Heart right ventricle (tissue), 16 donors: ENCODE results near the gene BTBD7. TPM values are rescaled to one million over a fixed set of nuclear protein-coding genes. Genes with fewer than 3 reads are reported as not detected.

Experiments
- ATAC-seq, 8 donors: fragments of 200-7000 bp; cut with Tn5 transposase; one replicate each; pipeline ENCODE4 v1.9.1; 2020; ENCODE audit warnings: mild to moderate bottlenecking in 8 of 8, moderate library complexity in 8 of 8, moderate number of reproducible peaks in 1 of 8
- DNase-seq, 2 donors: peaks; one replicate each; pipeline ENCODE4 v3.0.0-alpha.2; 2020
- H3K27ac ChIP-seq, 10 donors: fragments of 200-600 bp; sonication (generic) in 2 of 10; one replicate each; pipeline versions ENCODE4 v1.5.0 to v1.8.0; 2020 to 2022; ENCODE audit warnings: mild to moderate bottlenecking in 3 of 10
- H3K27me3 ChIP-seq, 7 donors: fragments of 200-600 bp; one replicate each; pipeline ENCODE4 v1.8.0; 2021 to 2022; ENCODE audit warnings: mild to moderate bottlenecking in 2 of 7
- H3K36me3 ChIP-seq, 9 donors: fragments of 200-600 bp; sonication (generic) in 1 of 9; one replicate each; pipeline versions ENCODE4 v1.5.0 to v1.8.0; 2020 to 2022; ENCODE audit warnings: mild to moderate bottlenecking in 2 of 9
- H3K4me1 ChIP-seq, 9 donors: fragments of 200-600 bp; sonication (generic) in 1 of 9; one replicate each; pipeline versions ENCODE4 v1.5.0 to v1.8.0; 2020 to 2022; ENCODE audit warnings: mild to moderate bottlenecking in 4 of 9
- H3K4me3 ChIP-seq, 10 donors: fragments of 200-600 bp; sonication (generic) in 2 of 10; one replicate each; pipeline versions ENCODE4 v1.5.0 to v1.8.0; 2020 to 2022; ENCODE audit warnings: mild to moderate bottlenecking in 7 of 10, moderate library complexity in 2 of 10
- H3K9me3 ChIP-seq, 11 donors: fragments of 200-600 bp in 10 of 11; sonication (generic) in 2 of 11; one replicate each; pipeline versions ENCODE4 v1.5.0 to v1.8.0; 2013 to 2022; ENCODE audit warnings: mild to moderate bottlenecking in 2 of 11, control low read depth in 1 of 11, moderate library complexity in 1 of 11
- CTCF ChIP-seq, 9 donors: fragments of 200-600 bp; sonication (generic) in 2 of 9; IDR thresholded peaks; one replicate each; pipeline versions ENCODE4 v1.5.0 to v1.8.0; 2021 to 2022; ENCODE audit warnings: antibody characterized with exemption in 9 of 9, mild to moderate bottlenecking in 5 of 9, moderate library complexity in 1 of 9
- WGBS, 2 donors: extraction: QIAGEN DNeasy Blood & Tissue Kit; methylation state at CpG; one replicate each; pipeline ENCODE4 v1.1.7; 2013; ENCODE audit warnings: inconsistent platforms in 1 of 2; 5-methylcytosine and 5-hydroxymethylcytosine counted together
- intact Hi-C, 10 donors: fragments of 100-400 bp; cut with DNase I; formaldehyde crosslinking; loops; one replicate each; pipeline versions ENCODE4 v1.11.1 to v1.14.2; 2022
- polyA plus RNA-seq, 2 donors: library from polyadenylated mRNA; stranded (reverse); fragments of 200-250 nt; gene quantifications; one replicate each; pipeline ENCODE4 v1.2.3, GENCODE V29; 2013
- total RNA-seq, 10 donors: library from RNA; stranded (reverse); fragmentation: NEBNext Ultra II Directional in 3 of 10; extraction: Animal tissue kit (Norgen Biotek cat#: 25700) in 3 of 10; gene quantifications; one replicate each; pipeline versions ENCODE4 v1.2.1 to v1.2.4, GENCODE V29; 2021 to 2023
- donor health status: Arrhythmogenic right ventricular cardiomyopathy.
- donor health status: ischemic (EF 13 %, LVEDD 7.1; RV severe dilation, severe dysfunction).
- donor health status: healthy with polysubstance abuse.
- donor health status: DM: no; HTN: yes; CAD: no.
- donor health status: DM: no; HTN: no; CAD: no.
- donor health status: ischemic (EF 25% LVEDD 6.9; RV normal size, moderate dysfunction).
- donor health status: ischemic (EF 25% LVEDD 5.7; RV mildly dilated, moderate dysfunction).
- donor health status: healthy.
- donor health status: DM: yes; HTN: yes; CAD: no.
- donor health status: Ischemic cardiomyopathy.
- donor health status: ischemic (EF 35%, LVEDD 5.7; RV mildly dilated, moderate dysfunction).
- donor health status: nonischemic (EF 11% LVEDD 7.7; RV severe dilation, severe dysfunction).
- donor health status: DM: yes; HTN: yes; CAD: no.
- donor health status: PGD.
- donor health status: ischemic (EF 29% LVEDD 5.4; RV normal size, mild dysfunction).
- donor health status: nonischemic (EF 23%, LVEDD 6.1; RV moderate dilation, normal function).

The BTBD7 gene
- total and polyA plus RNA-seq, 12 donors = 3.6 to 33.6 (median 22.1) TPM

DNA sequence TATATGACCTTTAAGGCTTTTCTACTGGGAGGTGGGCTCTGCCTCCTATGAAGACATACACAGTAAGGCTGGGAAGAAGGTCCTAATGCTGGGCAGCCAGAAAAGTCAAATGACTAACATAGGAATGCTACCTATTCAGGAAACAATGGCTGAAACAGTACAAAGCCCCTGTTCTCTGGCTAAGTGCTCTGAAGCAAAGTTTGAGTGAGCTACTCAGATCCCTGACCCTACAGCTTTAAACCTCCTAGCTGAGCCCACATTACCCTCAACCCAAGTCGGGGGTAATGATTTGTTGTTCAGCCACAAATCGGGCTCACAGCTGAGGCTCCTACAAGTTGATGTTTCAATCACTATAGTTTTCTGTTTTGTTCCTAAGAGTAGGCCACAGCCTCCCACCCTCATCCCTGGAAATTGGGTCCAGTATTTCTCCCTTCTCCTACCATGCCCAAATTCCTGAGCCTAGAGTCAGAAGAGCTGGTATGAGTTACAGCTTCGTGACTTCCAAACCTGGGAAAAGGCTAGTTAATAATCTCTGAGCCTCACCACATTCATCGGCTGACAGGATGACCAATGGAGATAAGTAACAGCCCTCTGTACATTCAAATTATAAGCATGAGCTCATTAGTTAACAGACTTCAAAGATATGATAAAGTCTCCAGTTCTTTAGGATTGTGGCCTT is 46.5 kb downstream of the BTBD7 start:
- Histone ChIP-seq H3K4me3 (no peak overlapping the region), H3K4me1 (peaks cover 0 to 21% (median 9%) of the 10 kb centered on the region in 9 donors), H3K27ac (no peak overlapping the region), H3K27me3 (no peaks in the 10 kb centered on the region), H3K9me3 (no peaks in the 10 kb centered on the region), H3K36me3 (peaks cover 0 to 45% (median 0%) of the 10 kb centered on the region in 9 donors)
- DNase-seq (no peak), ATAC-seq (no peak)
- intact Hi-C loops = no loop called here
- no peak for TF ChIP-seq CTCF (IDR thresholded peaks at IDR 0.05)
- 89 to 90% methylated on average over 4 of the region's 4 CpGs for WGBS, 2 donors

DNA sequence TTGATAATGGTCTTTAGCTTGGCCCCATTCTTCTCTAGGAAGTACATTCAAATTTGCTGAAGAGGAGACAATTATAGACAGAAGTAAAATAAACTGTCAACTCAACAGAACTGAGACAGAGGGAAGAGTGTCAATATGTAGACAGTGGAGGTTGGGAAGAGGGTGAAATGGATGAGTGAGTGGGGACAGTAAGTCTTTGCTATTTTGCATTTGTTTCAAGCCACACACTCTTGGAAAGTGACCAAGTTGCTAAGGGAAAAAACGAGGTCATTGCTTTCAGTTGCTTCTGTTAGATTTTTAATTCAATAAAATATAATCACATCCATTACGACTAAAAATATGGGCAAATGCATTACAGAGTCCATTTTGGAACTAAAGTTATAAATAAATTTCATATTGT is 47.8 kb downstream of the BTBD7 start:
- DNase-seq (no peak), ATAC-seq (no peak)
- H3K36me3 ChIP-seq = peaks cover 0 to 38% (median 0%) of the 10 kb centered on the region in 9 donors
- peaks cover 0 to 21% (median 9%) of the 10 kb centered on the region in 9 donors for H3K4me1 ChIP-seq
- H3K27me3 ChIP-seq = no peaks in the 10 kb centered on the region
- no peak overlapping the region for H3K27ac ChIP-seq
- intact Hi-C loops = no loop called here
- H3K9me3 ChIP-seq = no peaks in the 10 kb centered on the region
- no peak overlapping the region for H3K4me3 ChIP-seq
- no peak for TF ChIP-seq CTCF (IDR thresholded peaks at IDR 0.05)
- 45 to 50% methylated on average over 2 of the region's 2 CpGs for WGBS, 2 donors

- WGBS, 2 donors = 91 to 92% methylated on average over 1 of the region's 1 CpG
- no peak for DNase-seq
- peaks cover 0 to 32% (median 0%) of the 10 kb centered on the region in 9 donors for H3K36me3 ChIP-seq
- no peak overlapping the region for H3K27ac ChIP-seq
- intact Hi-C loops = no loop called here
- no peaks in the 10 kb centered on the region for H3K9me3 ChIP-seq
- H3K27me3 ChIP-seq = no peaks in the 10 kb centered on the region
- H3K4me3 ChIP-seq = no peak overlapping the region
- TF ChIP-seq CTCF (IDR thresholded peaks at IDR 0.05) = no peak
- no peak for ATAC-seq
- peaks cover 0 to 15% (median 9%) of the 10 kb centered on the region in 9 donors for H3K4me1 ChIP-seq
Observed at GRCh38 chr14:93281937-93282336, 50.9 kb downstream of the BTBD7 start.

DNA sequence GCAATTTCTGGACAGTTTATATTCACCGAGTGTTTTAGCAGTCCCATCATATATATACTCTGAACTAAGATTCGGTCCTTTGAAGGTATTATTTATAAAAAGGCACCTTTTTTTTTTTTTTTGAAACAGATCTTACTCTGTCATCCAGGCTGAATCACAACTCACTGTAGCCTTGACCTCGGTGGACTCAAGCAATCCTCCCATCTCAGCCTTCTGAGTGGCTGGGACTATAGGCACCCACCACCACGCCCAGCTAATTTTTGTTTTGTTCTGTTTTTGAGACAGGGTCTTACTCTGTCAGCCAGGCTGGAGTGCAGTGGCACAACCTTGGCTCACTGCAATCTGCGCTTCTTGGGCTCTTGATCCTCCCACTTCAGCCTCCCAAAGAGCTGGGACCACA is 52.1 kb downstream of the BTBD7 start:
- TF ChIP-seq CTCF (IDR thresholded peaks at IDR 0.05) = no peak
- intact Hi-C loops = no loop called here
- peaks cover 0 to 10% (median 3%) of the 10 kb centered on the region in 9 donors for H3K4me1 ChIP-seq
- no peaks in the 10 kb centered on the region for H3K9me3 ChIP-seq
- H3K4me3 ChIP-seq = no peak overlapping the region
- no peak overlapping the region for H3K27ac ChIP-seq
- H3K36me3 ChIP-seq = peaks cover 0 to 25% (median 0%) of the 10 kb centered on the region in 9 donors
- 94 to 96% methylated on average over 5 of the region's 5 CpGs for WGBS, 2 donors
- H3K27me3 ChIP-seq = no peaks in the 10 kb centered on the region
- DNase-seq (no peak), ATAC-seq (no peak)
